GM19372 (cell line): ENCODE data around the gene MIPOL1.
"Not testable (repeated sequence)": the region's sequence is repeated elsewhere in the genome, so short reads cannot be mapped to it uniquely, and the experiment has no call there.

Experiments
- ATAC-seq: cut with Tn5 transposase; IDR thresholded peaks from one replicate; pipeline ENCODE4 v1.9.1; 2021; ENCODE audit warnings: mild to moderate bottlenecking, low read depth, moderate library complexity; ENCODE audit not compliant: unreplicated experiment

The MIPOL1 gene

GRCh38 chr14:37278636-37279538, 81.2 kb downstream of the MIPOL1 start:
- ATAC-seq, result no peak

- ATAC-seq, result no peak
These were observed 82.1 kb downstream of the MIPOL1 start for GRCh38 chr14:37279818-37280217.

- ATAC-seq, result no peak
These were observed 87.0 kb downstream of the MIPOL1 start for GRCh38 chr14:37284760-37285159.

- ATAC-seq, result no peak
These were observed 87.5 kb downstream of the MIPOL1 start for GRCh38 chr14:37285220-37285619.

DNA sequence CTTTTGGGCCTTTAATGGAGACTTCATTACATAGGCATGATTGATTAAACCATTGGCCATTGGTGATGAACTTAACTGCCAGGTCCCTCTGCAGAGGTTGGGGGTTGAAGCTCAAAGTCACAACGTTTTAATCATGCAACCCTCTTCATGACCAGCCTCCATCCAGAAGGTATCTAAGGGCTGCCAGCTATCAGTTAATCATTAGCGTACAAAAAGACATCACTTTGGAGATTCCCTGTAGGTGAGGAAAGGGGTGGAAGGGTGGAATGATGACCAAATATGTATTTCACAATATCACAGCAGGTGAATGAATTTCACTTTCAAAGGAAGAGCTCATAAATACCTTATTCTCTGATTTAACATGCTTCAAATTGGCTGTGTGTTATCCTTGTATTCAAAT, 92.0 kb downstream of the MIPOL1 start:
- no peak for ATAC-seq

- not testable (repeated sequence) for ATAC-seq
These were observed 97.5 kb downstream of the MIPOL1 start for GRCh38 chr14:37295262-37295661.

- no peak for ATAC-seq
These were observed 113.5 kb downstream of the MIPOL1 start for GRCh38 chr14:37311252-37311651.

GRCh38 chr14:37318938-37319337, 121.2 kb downstream of the MIPOL1 start:
- no peak for ATAC-seq

DNA sequence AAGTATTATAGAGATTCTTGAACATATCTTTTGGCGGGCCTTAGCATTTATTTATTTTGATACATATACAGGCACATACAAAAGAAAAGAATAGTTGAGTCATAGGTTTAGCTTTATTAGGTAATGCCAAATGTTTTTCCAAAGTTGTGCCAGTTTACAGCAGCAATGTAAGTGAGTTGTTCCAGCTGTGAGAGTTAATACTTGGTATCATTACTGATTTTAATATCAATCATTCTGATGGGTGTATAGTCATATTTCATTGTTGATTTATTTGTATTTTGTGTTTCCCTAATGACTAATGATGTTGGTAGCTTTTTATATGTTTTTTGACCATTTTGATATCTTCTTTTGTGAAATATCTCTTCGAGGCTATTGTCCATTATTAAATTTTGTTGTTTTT, 122.4 kb downstream of the MIPOL1 start:
- no peak for ATAC-seq

DNA sequence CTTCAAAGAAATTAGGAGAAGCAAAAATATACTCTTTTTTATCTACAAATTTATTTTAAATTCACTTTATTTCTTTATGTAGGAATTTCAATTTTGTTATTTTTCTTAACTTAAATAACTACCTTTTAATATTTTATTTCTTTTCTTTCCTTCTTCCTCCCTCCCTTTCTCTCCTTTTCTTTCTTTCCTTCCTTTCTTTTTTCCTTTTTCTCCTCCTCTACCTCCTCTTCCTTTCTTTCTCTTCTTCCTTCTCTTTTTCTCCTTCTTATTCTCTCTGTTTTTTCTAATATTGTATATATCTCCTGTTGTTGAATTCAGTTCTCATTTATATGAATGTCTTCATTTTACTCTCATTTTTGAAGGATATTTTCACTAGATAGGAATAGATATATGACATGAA, 127.6 kb downstream of the MIPOL1 start:
- ATAC-seq, result no peak

DNA sequence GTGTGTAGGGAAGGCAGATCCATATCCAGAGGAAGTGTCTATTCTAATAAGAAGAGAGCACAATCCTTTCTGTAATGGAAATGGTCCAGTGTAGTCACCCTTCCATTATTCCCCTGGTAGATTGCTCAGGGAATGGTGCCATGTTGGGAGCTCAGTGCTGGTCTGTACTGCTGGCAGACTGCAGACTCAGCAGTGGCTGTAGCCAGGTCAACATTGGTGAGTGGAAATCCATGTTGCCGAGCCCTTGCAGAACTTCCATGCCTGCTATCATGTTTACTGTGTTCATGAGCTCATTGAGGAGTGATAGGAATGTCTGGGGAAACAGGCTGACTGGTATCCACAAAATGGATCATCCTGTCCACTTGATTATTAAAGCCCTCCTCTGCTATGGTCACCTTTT, 128.7 kb downstream of the MIPOL1 start:
- no peak for ATAC-seq

DNA sequence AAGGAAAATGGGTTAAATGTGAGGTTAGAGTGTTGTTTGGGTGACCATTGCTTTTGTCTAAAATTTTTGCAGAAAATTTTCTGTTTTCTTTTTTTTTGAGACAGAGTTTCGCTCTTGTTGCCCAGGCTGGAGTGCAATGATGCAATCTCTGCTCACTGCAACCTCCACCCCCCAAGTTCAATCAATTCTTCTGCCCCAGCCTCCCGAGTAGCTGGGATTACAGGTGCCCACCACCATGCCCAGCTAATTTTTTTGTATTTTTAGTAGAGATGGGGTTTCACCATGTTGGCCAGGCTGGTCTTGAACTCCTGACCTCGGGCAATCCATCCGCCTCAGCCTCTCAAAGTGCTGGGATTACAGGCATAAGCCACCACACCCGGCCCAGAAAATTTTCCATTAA, 130.2 kb downstream of the MIPOL1 start:
- ATAC-seq, result not testable (repeated sequence)

- no peak for ATAC-seq
These were observed 130.9 kb downstream of the MIPOL1 start for GRCh38 chr14:37328673-37329072.

DNA sequence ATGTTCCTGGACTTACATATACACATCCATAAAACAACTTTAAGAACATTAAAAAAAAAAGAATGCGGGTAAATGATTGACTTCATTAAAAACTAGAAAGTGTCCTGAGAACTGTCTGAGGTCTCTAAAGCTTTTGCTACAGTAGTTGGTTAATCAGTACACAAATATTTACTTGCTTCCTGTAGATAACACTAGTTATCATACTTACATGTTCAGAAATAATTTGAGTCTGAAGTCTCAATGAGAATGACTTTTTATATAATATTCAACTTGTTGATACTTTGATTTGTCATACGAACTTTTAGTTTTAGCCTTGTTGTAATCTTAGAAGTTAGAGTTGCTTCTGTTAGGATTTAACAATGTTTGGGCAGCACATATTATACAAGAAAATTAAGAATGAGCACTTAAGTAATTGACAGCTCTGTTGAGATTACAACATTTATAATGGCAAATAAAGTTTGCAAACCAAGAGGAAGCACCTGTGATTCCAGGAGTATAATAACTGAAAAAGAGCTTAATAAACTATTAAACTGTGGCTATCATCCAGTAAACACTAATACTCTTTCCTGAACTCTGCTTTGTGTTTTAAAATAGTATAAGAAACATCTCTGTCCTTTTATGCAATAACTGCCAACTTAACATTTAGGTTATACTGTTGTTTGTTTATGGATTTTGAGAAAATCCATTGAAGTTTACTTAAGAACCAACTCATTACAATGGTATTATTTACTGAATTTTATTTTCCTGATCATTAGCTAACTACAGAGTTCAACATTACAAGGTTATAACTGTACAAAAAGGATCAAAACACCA, 131.7 kb downstream of the MIPOL1 start:
- ATAC-seq, result no peak

DNA sequence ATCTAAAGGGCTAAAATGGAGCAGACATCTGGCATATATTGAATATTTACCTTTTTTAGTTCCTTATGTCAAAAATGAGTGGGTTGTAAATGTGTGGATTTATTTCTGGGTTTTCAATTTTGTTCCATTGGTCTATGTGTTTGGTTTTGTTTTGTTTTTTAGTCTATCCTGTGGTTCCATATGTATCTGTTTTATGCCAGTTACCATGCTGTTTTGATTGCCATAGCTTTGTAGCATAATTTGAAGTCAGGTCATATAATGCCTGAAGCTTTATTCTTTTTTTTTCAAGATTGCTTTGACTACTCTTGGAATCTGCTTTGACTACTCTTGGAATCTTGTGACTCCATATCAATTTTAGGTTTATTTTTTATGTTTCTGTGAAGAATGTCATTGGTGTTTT, 133.2 kb downstream of the MIPOL1 start:
- ATAC-seq, result no peak

DNA sequence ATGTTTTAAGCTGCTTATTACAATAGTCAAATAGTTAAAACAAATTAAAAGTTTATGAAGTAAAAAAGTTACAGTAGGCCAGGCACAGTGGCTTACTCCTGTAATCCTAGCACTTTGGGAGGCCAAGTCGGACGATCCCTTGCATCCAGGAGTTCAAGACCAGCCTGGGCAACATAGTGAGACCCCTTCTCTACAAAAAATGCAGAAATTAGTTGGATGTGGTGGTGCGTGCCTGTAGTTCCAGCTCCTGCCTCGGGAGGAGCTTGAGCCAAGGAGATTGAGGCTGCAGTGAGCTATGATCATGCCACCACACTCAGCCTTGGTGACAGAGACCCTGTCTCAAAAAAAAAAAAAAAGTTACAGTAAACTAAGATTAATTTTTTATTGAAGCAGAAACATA, 142.6 kb downstream of the MIPOL1 start:
- no peak for ATAC-seq

- ATAC-seq, result no peak
These were observed 145.8 kb downstream of the MIPOL1 start for GRCh38 chr14:37343307-37344094.

DNA sequence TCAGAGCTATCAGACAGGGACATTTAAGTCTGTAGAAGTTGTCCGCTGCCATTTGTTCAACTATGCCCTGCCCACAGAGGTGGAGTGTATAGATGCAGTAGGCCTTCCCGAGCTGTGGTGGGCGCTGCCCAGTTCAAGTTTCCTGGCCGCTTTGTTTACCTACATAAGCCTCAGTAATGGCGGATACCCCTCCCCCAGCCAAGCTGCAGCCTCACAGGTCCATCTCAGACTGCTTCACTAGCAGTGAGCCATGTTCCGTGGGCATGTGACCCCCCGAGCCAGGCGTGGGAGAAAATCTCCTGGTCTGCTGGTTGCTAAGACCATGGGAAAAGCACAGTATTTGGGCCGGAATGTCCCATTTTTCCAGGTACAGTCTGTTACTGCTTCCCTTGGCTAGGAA, 165.9 kb downstream of the MIPOL1 start:
- ATAC-seq, result no peak

GRCh38 chr14:37369425-37369824, 171.7 kb downstream of the MIPOL1 start:
- no peak for ATAC-seq

GRCh38 chr14:37375566-37375965, 177.8 kb downstream of the MIPOL1 start:
- ATAC-seq, result no peak
